Panc1 (cell line): ENCODE results near the gene MSTO1.

ENCODE experiments used
- CTCF ChIP-seq: fragments of 450-650 bp; IDR thresholded peaks from 2 replicates; pipeline ENCODE4 v1.5.1; 2017; ENCODE audit warnings: mild to moderate bottlenecking
- POLR2AphosphoS5 ChIP-seq: IDR thresholded peaks from 2 replicates; pipeline ENCODE4 v1.6.1; 2012; ENCODE audit warnings: mild to moderate bottlenecking, low read depth, low read length, moderate library complexity
- REST ChIP-seq, 2 experiments: IDR thresholded peaks; 2 replicates each; pipeline ENCODE4 v1.6.1; 2011 to 2012; ENCODE audit warnings: low read depth in 2 of 2, control low read depth in 1 of 2, low read length in 1 of 2, mild to moderate bottlenecking in 1 of 2, moderate library complexity in 1 of 2; ENCODE audit not compliant: insufficient read depth in 1 of 2

GRCh38 chr1:155640367-155640766, 30.3 kb downstream of the MSTO1 start:
- TF ChIP-seq CTCF (no peak), POLR2AphosphoS5 (no peak), REST (IDR thresholded peaks at IDR 0.05; ENCODE audit: insufficient read depth in 1 of 2, low read depth in 2 of 2, low read length in 1 of 2) (no peak)
